GM12878 (cell line): ENCODE results near the gene FAM193A. TPM values are rescaled to one million over a fixed set of nuclear protein-coding genes. Genes with fewer than 3 reads are reported as not detected.

Experiments
- ATAC-seq: fragments of 200-7000 bp; cut with Tn5 transposase; 3 replicates; pipeline ENCODE4 v1.9.1; 2020; ENCODE audit warnings: mild to moderate bottlenecking, moderate library complexity
- BruUV-seq: library from RNA; stranded (reverse); fragments of 400-500 nt; replicated peaks from 2 replicates; lab custom pipeline; 2021; lab: Mats Ljungman, UMichigan
- CTCF ChIA-PET: fragments of 300-600 bp; sonication (Branson Sonifier 250); formaldehyde crosslinking; extraction: SDS; loops from one replicate; lab custom pipeline; 2021; ENCODE audit warnings: inconsistent platforms; lab: Yijun Ruan, JAX
- POLR2A ChIA-PET: fragments of 350-600 bp; formaldehyde crosslinking; extraction: SDS; loops from one replicate; lab custom pipeline; 2021; ENCODE audit warnings: inconsistent platforms; lab: Charles Lee
- RAD21 ChIA-PET: fragments of 300-600 bp; sonication (Branson Sonifier 250); formaldehyde crosslinking; loops from one replicate; lab custom pipeline; 2023; ENCODE audit warnings: antibody characterized with exemption; ENCODE audit not compliant: unreplicated experiment; lab: Charles Lee
- SMC1A ChIA-PET: fragments of 300-600 bp; sonication (Branson Sonifier 250); formaldehyde crosslinking; loops from one replicate; lab custom pipeline; 2023; ENCODE audit not compliant: unreplicated experiment, uncharacterized antibody; lab: Charles Lee
- DNase-seq: peaks from one replicate; pipeline ENCODE4 v3.0.0-alpha.2; 2011; ENCODE audit warnings: low read depth, low spot score
- FAIRE-seq: peaks from 3 replicates; lab custom pipeline; 2011; peaks lifted over from hg19 to GRCh38; lab: Jason Lieb, UNC
- H2AFZ ChIP-seq: 2 replicates; pipeline ENCODE4 v1.6.0; 2011; ENCODE audit warnings: low read depth, low read length, control low read depth; ENCODE audit not compliant: control insufficient read depth
- H3K27ac ChIP-seq: 2 replicates; pipeline ENCODE4 v1.5.1; 2011; ENCODE audit warnings: control low read depth; ENCODE audit not compliant: control insufficient read depth, insufficient read depth
- H3K27me3 ChIP-seq, 2 experiments: replicated peaks in 1 of 2; 2 replicates each; pipeline versions ENCODE4 v1.6.0 to v1.6.1; 2011; ENCODE audit warnings: low read length in 1 of 2; ENCODE audit not compliant: control insufficient read depth in 2 of 2, insufficient read depth in 2 of 2
- H3K36me3 ChIP-seq, 2 experiments: 2 replicates each; pipeline ENCODE4 v1.5.1; 2011; ENCODE audit warnings: low read length in 1 of 2; ENCODE audit not compliant: control insufficient read depth in 2 of 2, insufficient read depth in 2 of 2
- H3K4me1 ChIP-seq: 2 replicates; pipeline ENCODE4 v1.6.1; 2011; ENCODE audit warnings: mild to moderate bottlenecking, low read length, moderate library complexity, mixed read lengths; ENCODE audit not compliant: control insufficient read depth, insufficient read depth
- H3K4me2 ChIP-seq: 2 replicates; pipeline ENCODE4 v1.6.0; 2011; ENCODE audit warnings: control low read depth; ENCODE audit not compliant: control insufficient read depth, insufficient read depth
- H3K4me3 ChIP-seq: fragments of 200-600 bp; sonication (generic); 2 replicates; pipeline ENCODE4 v1.5.1; 2016
- H3K79me2 ChIP-seq: 2 replicates; pipeline ENCODE4 v1.6.0; 2011; ENCODE audit warnings: low read length; ENCODE audit not compliant: control insufficient read depth, insufficient read depth
- H3K9ac ChIP-seq: 2 replicates; pipeline ENCODE4 v1.8.0; 2011; ENCODE audit warnings: low read length, control low read depth, mixed read lengths; ENCODE audit not compliant: control insufficient read depth, insufficient read depth
- H3K9me3 ChIP-seq: replicated peaks from 3 replicates; pipeline ENCODE4 v1.5.1; 2011; ENCODE audit warnings: mild to moderate bottlenecking, low read length; ENCODE audit not compliant: control insufficient read depth, insufficient read depth
- H4K20me1 ChIP-seq: 2 replicates; pipeline ENCODE4 v1.6.0; 2011; ENCODE audit not compliant: control insufficient read depth, insufficient read depth
- BCL3 ChIP-seq: IDR thresholded peaks from 2 replicates; pipeline ENCODE4 v1.6.1; 2011; ENCODE audit warnings: borderline replicate concordance, low read depth, mild to moderate bottlenecking, moderate library complexity, low read length; ENCODE audit not compliant: insufficient read depth, poor library complexity, severe bottlenecking
- CREB1 ChIP-seq: IDR thresholded peaks from 2 replicates; pipeline ENCODE4 v1.6.1; 2012; ENCODE audit warnings: low read depth, mild to moderate bottlenecking, inconsistent platforms
- ETV6 ChIP-seq, 2 experiments: fragments of 450-650 bp in 1 of 2; IDR thresholded peaks in 1 of 2; conservative IDR thresholded peaks in 1 of 2; 2 replicates each; pipeline ENCODE4 v1.6.1; 2014; ENCODE audit warnings: antibody characterized with exemption in 1 of 2, borderline replicate concordance in 1 of 2, low read depth in 1 of 2, mild to moderate bottlenecking in 1 of 2, moderate library complexity in 1 of 2
- EZH2 ChIP-seq: IDR thresholded peaks from 2 replicates; pipeline ENCODE4 v1.6.1; 2012; ENCODE audit warnings: low read depth, mild to moderate bottlenecking, control low read depth, inconsistent platforms, low read length, borderline replicate concordance; ENCODE audit not compliant: control insufficient read depth
- MEF2A ChIP-seq: IDR thresholded peaks from 2 replicates; pipeline ENCODE4 v1.6.1; 2011; ENCODE audit warnings: low read depth, mild to moderate bottlenecking, low read length, moderate library complexity; ENCODE audit not compliant: insufficient read depth
- NBN ChIP-seq: fragments of 450-650 bp; IDR thresholded peaks from 2 replicates; pipeline ENCODE4 v1.6.1; 2016
- NRF1 ChIP-seq: conservative IDR thresholded peaks from 2 replicates; pipeline ENCODE4 v1.6.1; 2011; ENCODE audit warnings: mild to moderate bottlenecking, low read depth, low read length, improper control_type of control experiment
- RUNX3 ChIP-seq: IDR thresholded peaks from 2 replicates; pipeline ENCODE4 v1.6.1; 2012; ENCODE audit warnings: low read length, inconsistent platforms
- SMAD1 ChIP-seq: fragments of 450-650 bp; IDR thresholded peaks from 2 replicates; pipeline ENCODE4 v1.6.1; 2018; ENCODE audit warnings: mild to moderate bottlenecking, low read depth; ENCODE audit not compliant: partially characterized antibody
- SMARCA5 ChIP-seq: fragments of 450-650 bp; IDR thresholded peaks from 2 replicates; pipeline ENCODE4 v1.6.1; 2017; ENCODE audit warnings: mild to moderate bottlenecking
- SRF ChIP-seq, 2 experiments: IDR thresholded peaks; 2 replicates each; pipeline ENCODE4 v1.6.1; 2011; ENCODE audit warnings: low read depth in 2 of 2, low read length in 2 of 2, mild to moderate bottlenecking in 1 of 2, moderate library complexity in 1 of 2
- ZNF217 ChIP-seq: fragments of 450-650 bp; IDR thresholded peaks from 2 replicates; pipeline ENCODE4 v1.6.1; 2017; ENCODE audit warnings: antibody characterized with exemption, mild to moderate bottlenecking
- WGBS: methylation state at CpG from one replicate; pipeline ENCODE4 v1.1.6; 2016; ENCODE audit warnings: low lambda C conversion rate; ENCODE audit not compliant: insufficient replicate concordance, insufficient coverage; ENCODE audit errors: missing lambda C conversion rate; 5-methylcytosine and 5-hydroxymethylcytosine counted together
- in situ Hi-C: fragments of 300-500 bp; cut with MboI; formaldehyde crosslinking; loops from 9 replicates; pipeline ENCODE4 v1.14.3; 2018; ENCODE audit warnings: mixed read lengths
- intact Hi-C: fragments of 100-400 bp; cut with micrococcal nuclease; formaldehyde crosslinking; loops from one replicate; pipeline ENCODE4 v1.14.2; 2022; ENCODE audit not compliant: unreplicated experiment
- polyA plus RNA-seq, 11 experiments: library from polyadenylated mRNA; depleted of rRNA in 4 of 11; unstranded in 6 of 11; stranded (reverse) in 5 of 11; fragments of >200 nt; fragmentation: Nextera tagmentation in 4 of 11; fragmentation: Illumina TruSeq in 1 of 11; extraction: Ambion mirVana in 4 of 11; extraction: Trizol in 1 of 11; gene quantifications; 1 replicate in 1 of 11; 2 replicates in 10 of 11; pipeline versions ENCODE4 v1.2.1 to v1.2.3, GENCODE V29; 2011 to 2016; ENCODE audit warnings: inconsistent platforms in 2 of 11, missing spikeins in 2 of 11, low read depth in 1 of 11
- total RNA-seq, 4 experiments: library from RNA; depleted of rRNA in 3 of 4; stranded (reverse); fragments of >200 nt in 3 of 4; fragmentation: Illumina TruSeq in 1 of 4; extraction: Trizol in 1 of 4; gene quantifications; 2 replicates each; pipeline versions ENCODE4 v1.2.1 to v1.2.3, GENCODE V29; 2013 to 2021
- TF ChIP-seq, protein P1 (sequence below): fragments of 450-650 bp; IDR thresholded peaks from 2 replicates; pipeline ENCODE4 v1.6.1; 2017; ENCODE audit warnings: antibody characterized with exemption, mild to moderate bottlenecking, moderate library complexity

The FAM193A gene
- total and polyA plus RNA-seq, 10 of the 15 experiments (the other 5 are each of a cell fraction or from before 2014, with no cell fraction given) = 0.52 to 23.3 (median 7.4) TPM

- TF ChIP-seq RUNX3 = no peak
- no peak for TF ChIP-seq SRF (IDR thresholded peaks at IDR 0.05; ENCODE audit: low read depth in 2 of 2, low read length in 2 of 2)
- TF ChIP-seq SMARCA5 = no peak
- no peak for TF ChIP-seq NRF1
- no peak for TF ChIP-seq NBN
- TF ChIP-seq ETV6 (conservative IDR thresholded peaks at IDR 0.05 in 1 of 2, IDR thresholded peaks at IDR 0.05 in 1 of 2; ENCODE audit: borderline replicate concordance in 1 of 2, low read depth in 1 of 2) = no peak
- no peak for TF ChIP-seq MEF2A
- no peak for TF ChIP-seq BCL3
- no peak for TF ChIP-seq SMAD1
- no peak for TF ChIP-seq ZNF217
- TF ChIP-seq, protein P1, sequence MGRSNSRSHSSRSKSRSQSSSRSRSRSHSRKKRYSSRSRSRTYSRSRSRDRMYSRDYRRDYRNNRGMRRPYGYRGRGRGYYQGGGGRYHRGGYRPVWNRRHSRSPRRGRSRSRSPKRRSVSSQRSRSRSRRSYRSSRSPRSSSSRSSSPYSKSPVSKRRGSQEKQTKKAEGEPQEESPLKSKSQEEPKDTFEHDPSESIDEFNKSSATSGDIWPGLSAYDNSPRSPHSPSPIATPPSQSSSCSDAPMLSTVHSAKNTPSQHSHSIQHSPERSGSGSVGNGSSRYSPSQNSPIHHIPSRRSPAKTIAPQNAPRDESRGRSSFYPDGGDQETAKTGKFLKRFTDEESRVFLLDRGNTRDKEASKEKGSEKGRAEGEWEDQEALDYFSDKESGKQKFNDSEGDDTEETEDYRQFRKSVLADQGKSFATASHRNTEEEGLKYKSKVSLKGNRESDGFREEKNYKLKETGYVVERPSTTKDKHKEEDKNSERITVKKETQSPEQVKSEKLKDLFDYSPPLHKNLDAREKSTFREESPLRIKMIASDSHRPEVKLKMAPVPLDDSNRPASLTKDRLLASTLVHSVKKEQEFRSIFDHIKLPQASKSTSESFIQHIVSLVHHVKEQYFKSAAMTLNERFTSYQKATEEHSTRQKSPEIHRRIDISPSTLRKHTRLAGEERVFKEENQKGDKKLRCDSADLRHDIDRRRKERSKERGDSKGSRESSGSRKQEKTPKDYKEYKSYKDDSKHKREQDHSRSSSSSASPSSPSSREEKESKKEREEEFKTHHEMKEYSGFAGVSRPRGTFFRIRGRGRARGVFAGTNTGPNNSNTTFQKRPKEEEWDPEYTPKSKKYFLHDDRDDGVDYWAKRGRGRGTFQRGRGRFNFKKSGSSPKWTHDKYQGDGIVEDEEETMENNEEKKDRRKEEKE = no peak
- TF ChIP-seq EZH2 = no peak
- no peak for TF ChIP-seq CREB1
- Histone ChIP-seq H3K4me1 (no peaks in the 10 kb centered on the region; the same call in 1 of the 2 replicates), H3K4me3 (no peak overlapping the region), H2AFZ (no peak overlapping the region), H3K27ac (no peak overlapping the region), H3K79me2 (peaks cover 67% of the 10 kb centered on the region), H4K20me1 (no peaks in the 10 kb centered on the region; the same call in 1 of the 2 replicates), H3K9ac (no peak overlapping the region), H3K4me2 (no peak overlapping the region), H3K36me3 (no peaks in the 10 kb centered on the region; a peak in 1 of 4 replicates), H3K9me3 (peaks cover 2% of the 10 kb centered on the region; the same call in 2 of the 3 replicates), H3K27me3 (no peaks in the 10 kb centered on the region)
- CTCF ChIA-PET = no interaction called here
- SMC1A ChIA-PET = interaction anchor here (0.7 kb wide), 1 partner anchor 18 kb away, joined by 3 read pairs; no protein-coding TSS in a partner anchor
- 89% methylated on average over 7 of the region's 7 CpGs for WGBS
- no peak for ATAC-seq
- intact Hi-C loops = no loop called here
- in situ Hi-C loops = no loop called here
- no TSS peak for BruUV-seq
- POLR2A ChIA-PET = no interaction called here
- DNase-seq = no peak
- RAD21 ChIA-PET = no interaction called here
- no peak for FAIRE-seq
Measured at GRCh38 chr4:2545321-2546013, 9.0 kb downstream of the FAM193A start.
